SU-DHL-6 (cell line): ENCODE measurements around the gene TSSC4.

Source experiments
- H2AFZ ChIP-seq: fragments of 200-600 bp; sonication (generic); 2 replicates; pipeline ENCODE4 v1.6.1; 2014; ENCODE audit warnings: low read depth, mild to moderate bottlenecking, moderate library complexity, mixed read lengths, antibody characterized with exemption, low read length; ENCODE audit not compliant: severe bottlenecking
- H3F3A ChIP-seq: fragments of 200-600 bp; shearing (Covaris generic); 2 replicates; pipeline ENCODE4 v1.6.0; 2016; ENCODE audit warnings: antibody characterized with exemption, mild to moderate bottlenecking; ENCODE audit not compliant: insufficient read depth
- H3K27ac ChIP-seq: fragments of 200-600 bp; sonication (generic); 2 replicates; pipeline ENCODE4 v1.5.1; 2016; ENCODE audit warnings: low read depth, mild to moderate bottlenecking, low read length, moderate library complexity, mixed read lengths
- H3K27me3 ChIP-seq: fragments of 200-600 bp; sonication (generic), shearing (Covaris generic); 2 replicates; pipeline ENCODE4 v1.6.0; 2014; ENCODE audit warnings: mild to moderate bottlenecking, low read length
- H3K36me3 ChIP-seq: fragments of 200-600 bp; sonication (generic); 2 replicates; pipeline ENCODE4 v1.6.1; 2014; ENCODE audit warnings: mild to moderate bottlenecking, low read length, mixed read lengths
- H3K4me2 ChIP-seq: fragments of 300-600, 200-600 bp; shearing (Covaris generic), sonication (generic); 2 replicates; pipeline ENCODE4 v1.6.0; 2014; ENCODE audit warnings: low read length, low read depth, mild to moderate bottlenecking; ENCODE audit not compliant: poor library complexity, severe bottlenecking
- H3K4me3 ChIP-seq: fragments of 200-600 bp; sonication (generic); 2 replicates; pipeline ENCODE4 v1.5.1; 2014; ENCODE audit warnings: antibody characterized with exemption, low read length, mild to moderate bottlenecking, mixed read lengths; ENCODE audit not compliant: insufficient read depth, poor library complexity, severe bottlenecking
- H3K79me2 ChIP-seq: fragments of 200-600 bp; sonication (generic); 2 replicates; pipeline ENCODE4 v1.6.1; 2014; ENCODE audit warnings: mild to moderate bottlenecking, low read length, moderate library complexity; ENCODE audit not compliant: insufficient read depth
- H3K9ac ChIP-seq: fragments of 200-600 bp; sonication (generic); 2 replicates; pipeline ENCODE4 v1.7.0; 2014; ENCODE audit warnings: mild to moderate bottlenecking, low read length
- H3K9me2 ChIP-seq: fragments of 200-600 bp; sonication (generic); replicated peaks from 2 replicates; pipeline ENCODE4 v1.6.1; 2014; ENCODE audit warnings: low read length; ENCODE audit not compliant: insufficient read depth
- H3K9me3 ChIP-seq: fragments of 200-600 bp; sonication (generic); 2 replicates; pipeline ENCODE4 v1.6.1; 2014; ENCODE audit warnings: low read length, mixed read lengths; ENCODE audit not compliant: insufficient read depth
- H4K20me1 ChIP-seq: fragments of 200-600 bp; sonication (generic); 2 replicates; pipeline ENCODE4 v1.6.1; 2014; ENCODE audit warnings: low read depth, mild to moderate bottlenecking, antibody characterized with exemption, low read length, moderate library complexity, mixed read lengths
- EZH2phosphoT487 ChIP-seq: fragments of 200-600 bp; sonication (generic), shearing (Covaris generic); conservative IDR thresholded peaks from 2 replicates; pipeline ENCODE4 v1.6.1; 2018; ENCODE audit warnings: mild to moderate bottlenecking, antibody characterized with exemption, low read length, moderate library complexity, mixed read lengths
- TF ChIP-seq, protein P1 (sequence below): fragments of 200-600 bp; sonication (generic); IDR thresholded peaks from one replicate; pipeline ENCODE4 v1.5.1; 2017; ENCODE audit warnings: antibody characterized with exemption, mild to moderate bottlenecking, low read length, moderate library complexity; ENCODE audit not compliant: insufficient read depth, poor library complexity, severe bottlenecking

The TSSC4 gene

DNA sequence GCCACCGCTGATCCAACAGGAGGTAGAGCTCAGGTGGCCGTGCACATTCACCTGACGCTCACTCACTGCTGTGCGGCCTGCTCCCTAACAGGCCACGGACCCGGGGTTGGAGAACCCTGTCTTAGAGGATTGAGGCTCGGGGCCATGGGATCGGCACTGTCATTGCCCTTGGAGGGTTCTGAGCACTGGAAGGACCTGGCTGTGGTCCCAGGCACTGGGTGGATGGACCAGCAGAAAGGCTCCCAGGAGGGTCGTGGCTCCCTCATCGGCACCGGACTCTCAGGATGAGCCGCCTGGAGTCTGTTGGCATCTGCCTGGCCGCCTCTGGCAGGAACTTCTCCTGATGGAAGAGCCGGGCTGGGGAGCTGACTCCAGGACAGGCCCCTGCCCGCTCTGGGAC is 50.8 kb downstream of the TSSC4 start:
- Histone ChIP-seq H3K9ac (no peak overlapping the region), H3K79me2 (no peaks in the 10 kb centered on the region), H3K9me2 (no peaks in the 10 kb centered on the region), H4K20me1 (no peaks in the 10 kb centered on the region), H3K36me3 (no peaks in the 10 kb centered on the region), H3K4me3 (no peak overlapping the region), H3K4me2 (no peak overlapping the region), H3K9me3 (no peaks in the 10 kb centered on the region), H3F3A (no peaks in the 10 kb centered on the region), H3K27ac (no peak overlapping the region), H2AFZ (no peak overlapping the region), H3K27me3 (no peaks in the 10 kb centered on the region)
- TF ChIP-seq, protein P1, sequence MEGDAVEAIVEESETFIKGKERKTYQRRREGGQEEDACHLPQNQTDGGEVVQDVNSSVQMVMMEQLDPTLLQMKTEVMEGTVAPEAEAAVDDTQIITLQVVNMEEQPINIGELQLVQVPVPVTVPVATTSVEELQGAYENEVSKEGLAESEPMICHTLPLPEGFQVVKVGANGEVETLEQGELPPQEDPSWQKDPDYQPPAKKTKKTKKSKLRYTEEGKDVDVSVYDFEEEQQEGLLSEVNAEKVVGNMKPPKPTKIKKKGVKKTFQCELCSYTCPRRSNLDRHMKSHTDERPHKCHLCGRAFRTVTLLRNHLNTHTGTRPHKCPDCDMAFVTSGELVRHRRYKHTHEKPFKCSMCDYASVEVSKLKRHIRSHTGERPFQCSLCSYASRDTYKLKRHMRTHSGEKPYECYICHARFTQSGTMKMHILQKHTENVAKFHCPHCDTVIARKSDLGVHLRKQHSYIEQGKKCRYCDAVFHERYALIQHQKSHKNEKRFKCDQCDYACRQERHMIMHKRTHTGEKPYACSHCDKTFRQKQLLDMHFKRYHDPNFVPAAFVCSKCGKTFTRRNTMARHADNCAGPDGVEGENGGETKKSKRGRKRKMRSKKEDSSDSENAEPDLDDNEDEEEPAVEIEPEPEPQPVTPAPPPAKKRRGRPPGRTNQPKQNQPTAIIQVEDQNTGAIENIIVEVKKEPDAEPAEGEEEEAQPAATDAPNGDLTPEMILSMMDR, result no peak
- TF ChIP-seq EZH2phosphoT487, result no peak

DNA sequence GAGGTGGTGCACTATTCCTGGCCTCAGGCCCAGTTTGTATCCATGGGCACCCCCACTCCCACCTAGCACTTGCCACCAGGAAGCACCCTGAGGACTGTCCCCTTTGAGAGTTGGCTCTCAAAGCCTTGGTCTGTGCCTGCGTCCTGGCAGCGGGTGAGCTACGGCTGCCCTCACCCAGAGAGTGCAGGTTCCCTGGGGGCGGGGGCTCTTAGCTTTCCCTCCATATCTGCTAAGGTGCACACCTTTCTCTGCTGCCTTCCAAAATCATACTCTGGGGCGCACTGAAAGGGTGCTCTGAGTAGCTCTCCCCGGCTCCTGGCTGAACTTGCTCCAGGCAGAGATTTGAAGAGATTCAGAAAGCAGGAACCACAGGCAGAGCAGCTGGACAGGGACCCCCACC is 51.4 kb downstream of the TSSC4 start:
- no peaks in the 10 kb centered on the region for H3F3A ChIP-seq
- H3K9me3 ChIP-seq, result no peaks in the 10 kb centered on the region
- H3K27me3 ChIP-seq, result no peaks in the 10 kb centered on the region
- no peak overlapping the region for H3K27ac ChIP-seq
- TF ChIP-seq, protein P1, result no peak
- TF ChIP-seq EZH2phosphoT487, result no peak
- H3K36me3 ChIP-seq, result no peaks in the 10 kb centered on the region
- no peaks in the 10 kb centered on the region for H3K9me2 ChIP-seq
- no peaks in the 10 kb centered on the region for H4K20me1 ChIP-seq
- H3K4me3 ChIP-seq, result no peak overlapping the region
- H3K4me2 ChIP-seq, result no peak overlapping the region
- H3K9ac ChIP-seq, result no peak overlapping the region
- no peaks in the 10 kb centered on the region for H3K79me2 ChIP-seq
- H2AFZ ChIP-seq, result no peak overlapping the region

DNA sequence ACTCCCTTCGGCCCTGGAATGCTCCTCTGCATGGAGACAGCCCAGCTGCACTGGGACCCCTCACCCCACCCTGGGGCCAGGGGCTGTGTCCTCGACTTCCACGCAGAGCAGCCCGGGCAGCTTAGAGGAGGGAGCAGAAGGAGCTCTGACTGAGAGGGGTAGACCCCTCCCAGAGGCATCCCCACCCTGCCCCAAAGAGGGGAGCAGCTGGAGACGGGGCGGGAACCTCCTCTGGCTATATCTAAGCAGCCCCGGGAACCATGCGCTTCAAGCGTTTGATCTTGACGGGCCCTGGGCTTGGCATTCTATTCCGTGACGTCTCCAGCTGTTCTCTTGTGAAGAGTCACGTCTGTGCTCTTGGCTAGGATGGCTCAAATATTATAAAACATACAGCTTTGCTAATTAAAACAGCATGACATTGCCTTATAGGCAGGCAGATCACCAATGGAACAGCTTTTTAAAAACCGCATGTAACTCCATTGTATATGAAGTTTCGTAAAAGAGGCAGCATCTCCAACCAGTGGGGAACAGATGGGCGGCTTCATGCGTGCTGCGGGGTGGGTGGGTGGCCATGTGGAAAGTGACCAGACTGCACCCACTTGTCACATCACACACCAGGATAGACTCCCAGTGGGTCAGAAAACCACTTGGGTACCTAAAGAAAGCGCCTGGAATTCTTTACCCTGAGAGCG is 51.9 kb downstream of the TSSC4 start:
- H3K9me2 ChIP-seq, result no peaks in the 10 kb centered on the region
- H3F3A ChIP-seq, result no peaks in the 10 kb centered on the region
- TF ChIP-seq, protein P1, result no peak
- no peak for TF ChIP-seq EZH2phosphoT487
- no peak overlapping the region for H3K9ac ChIP-seq
- no peaks in the 10 kb centered on the region for H3K9me3 ChIP-seq
- no peak overlapping the region for H3K27ac ChIP-seq
- H4K20me1 ChIP-seq, result no peaks in the 10 kb centered on the region
- H3K4me3 ChIP-seq, result no peak overlapping the region
- no peaks in the 10 kb centered on the region for H3K36me3 ChIP-seq
- no peaks in the 10 kb centered on the region for H3K27me3 ChIP-seq
- H2AFZ ChIP-seq, result no peak overlapping the region
- H3K79me2 ChIP-seq, result no peaks in the 10 kb centered on the region
- no peak overlapping the region for H3K4me2 ChIP-seq
